Left ventricle myocardium superior (tissue), 1 donor: ENCODE results near the gene DNER. TPM values are rescaled to one million over a fixed set of nuclear protein-coding genes. Genes with fewer than 3 reads are reported as not detected.

Source experiments
- ATAC-seq: fragments of 200-7000 bp; cut with Tn5 transposase; one replicate; pipeline ENCODE4 v1.9.1; 2020; ENCODE audit warnings: mild to moderate bottlenecking, moderate library complexity
- DNase-seq: peaks from one replicate; pipeline ENCODE4 v3.0.0-alpha.2; 2020
- intact Hi-C: fragments of 100-400 bp; cut with micrococcal nuclease; formaldehyde crosslinking; loops from one replicate; pipeline ENCODE4 v1.11.0; 2022
- total RNA-seq: library from RNA; stranded (reverse); fragmentation: NEBNext Ultra II Directional; extraction: Animal tissue kit (Norgen Biotek cat#: 25700); gene quantifications from one replicate; pipeline ENCODE4 v1.2.1, GENCODE V29; 2021
- donor health status: DM: no; HTN: yes; CAD: no; lungs with severe emphysema.

The DNER gene
- total RNA-seq, 1 donor from 2014 or later, result 1.6 TPM

GRCh38 chr2:229679393-229680125, 34.8 kb downstream of the DNER start:
- intact Hi-C loops, result no loop called here
- no peak for ATAC-seq
- DNase-seq, result no peak

GRCh38 chr2:229675569-229675968, 38.8 kb downstream of the DNER start:
- intact Hi-C loops, result no loop called here
- DNase-seq (no peak), ATAC-seq (no peak)

GRCh38 chr2:229674830-229675530, 39.4 kb downstream of the DNER start:
- DNase-seq, result no peak
- ATAC-seq, result no peak
- intact Hi-C loops, result no loop called here

- intact Hi-C loops, result no loop called here
- DNase-seq, result no peak
- ATAC-seq, result no peak
These were observed 40.7 kb downstream of the DNER start for GRCh38 chr2:229673676-229674075.

- DNase-seq, result no peak
- intact Hi-C loops, result no loop called here
- no peak for ATAC-seq
These were observed 42.3 kb downstream of the DNER start for GRCh38 chr2:229672021-229672420.

GRCh38 chr2:229669841-229670240, 44.5 kb downstream of the DNER start:
- ATAC-seq, result no peak
- DNase-seq, result no peak
- intact Hi-C loops, result no loop called here

GRCh38 chr2:229666811-229667210, 47.5 kb downstream of the DNER start:
- ATAC-seq, result no peak
- intact Hi-C loops, result no loop called here
- no peak for DNase-seq

GRCh38 chr2:229665158-229665557, 49.2 kb downstream of the DNER start:
- intact Hi-C loops, result no loop called here
- ATAC-seq, result no peak
- DNase-seq, result no peak

GRCh38 chr2:229661478-229661877, 52.9 kb downstream of the DNER start:
- ATAC-seq, result no peak
- DNase-seq, result no peak
- intact Hi-C loops, result no loop called here

GRCh38 chr2:229660951-229661350, 53.4 kb downstream of the DNER start:
- ATAC-seq (no peak), DNase-seq (no peak)
- intact Hi-C loops, result no loop called here

- no peak for DNase-seq
- intact Hi-C loops, result no loop called here
- no peak for ATAC-seq
These were observed 54.0 kb downstream of the DNER start for GRCh38 chr2:229660391-229660790.

GRCh38 chr2:229658004-229658403, 56.4 kb downstream of the DNER start:
- ATAC-seq, result no peak
- intact Hi-C loops, result no loop called here
- no peak for DNase-seq

- DNase-seq (no peak), ATAC-seq (no peak)
- intact Hi-C loops, result no loop called here
These were observed 59.9 kb downstream of the DNER start for GRCh38 chr2:229654437-229654836.

- intact Hi-C loops, result no loop called here
- no peak for DNase-seq
- ATAC-seq, result no peak
These were observed 60.8 kb downstream of the DNER start for GRCh38 chr2:229653531-229653930.

GRCh38 chr2:229652796-229653195, 61.6 kb downstream of the DNER start:
- intact Hi-C loops, result no loop called here
- ATAC-seq, result no peak
- no peak for DNase-seq

- DNase-seq (no peak), ATAC-seq (no peak)
- intact Hi-C loops, result no loop called here
These were observed 63.5 kb downstream of the DNER start for GRCh38 chr2:229650901-229651300.

GRCh38 chr2:229650059-229650458, 64.3 kb downstream of the DNER start:
- DNase-seq (no peak), ATAC-seq (no peak)
- intact Hi-C loops, result no loop called here

- no peak for ATAC-seq
These were observed 68.1 kb downstream of the DNER start for GRCh38 chr2:229646186-229646723.

GRCh38 chr2:229642371-229642770, 72.0 kb downstream of the DNER start:
- intact Hi-C loops, result no loop called here
- DNase-seq, result no peak
- ATAC-seq, result no peak

More at GRCh38 chr2:229646186-229646723, 68.1 kb downstream of the DNER start:
- intact Hi-C loops, result no loop called here
- no peak for DNase-seq

- no peak for DNase-seq
These were observed 72.7 kb downstream of the DNER start for GRCh38 chr2:229641676-229642075.

GRCh38 chr2:229640636-229641035, 73.7 kb downstream of the DNER start:
- ATAC-seq (no peak), DNase-seq (no peak)
- intact Hi-C loops, result no loop called here

More at GRCh38 chr2:229641676-229642075, 72.7 kb downstream of the DNER start:
- intact Hi-C loops, result no loop called here
- no peak for ATAC-seq
